Stomach smooth muscle (tissue), 2 donors: ENCODE measurements around the gene NR4A2.
"Not testable (repeated sequence)": the region's sequence is repeated elsewhere in the genome, so short reads cannot be mapped to it uniquely, and the experiment has no call there.

Experiments used
- H3K27ac ChIP-seq: one replicate; pipeline ENCODE4 v1.7.0; 2013; ENCODE audit warnings: mild to moderate bottlenecking, low read length, inconsistent platforms
- H3K27me3 ChIP-seq, 2 donors: one replicate each; pipeline ENCODE4 v1.7.0; 2013; ENCODE audit warnings: low read length in 2 of 2; ENCODE audit not compliant: insufficient read depth in 2 of 2, control insufficient read depth in 1 of 2
- H3K36me3 ChIP-seq, 2 donors: one replicate each; pipeline ENCODE4 v1.7.0; 2013; ENCODE audit warnings: low read length in 2 of 2; ENCODE audit not compliant: control insufficient read depth in 2 of 2, insufficient read depth in 2 of 2
- H3K4me1 ChIP-seq: one replicate; pipeline ENCODE4 v1.7.0; 2013; ENCODE audit warnings: low read length; ENCODE audit not compliant: control insufficient read depth, insufficient read depth
- H3K4me3 ChIP-seq, 2 donors: one replicate each; pipeline ENCODE4 v1.7.0; 2013; ENCODE audit warnings: low read length in 2 of 2
- H3K9ac ChIP-seq, 2 donors: one replicate each; pipeline ENCODE4 v1.7.0; 2013; ENCODE audit warnings: low read length in 2 of 2, mild to moderate bottlenecking in 1 of 2
- H3K9me3 ChIP-seq, 2 donors: one replicate each; pipeline ENCODE4 v1.7.0; 2013; ENCODE audit warnings: low read length in 2 of 2; ENCODE audit not compliant: control insufficient read depth in 2 of 2
- donor health status: healthy.
- donor health status: Pancreatic carcinoma.

Gene NR4A2

GRCh38 chr2:156319811-156320485, 12.6 kb downstream of the NR4A2 start:
- peaks cover 23 to 54% of the 10 kb centered on the region in 2 donors for H3K27me3 ChIP-seq
- peaks cover 19% of the 10 kb centered on the region for H3K4me1 ChIP-seq
- no peaks in the 10 kb centered on the region for H3K9me3 ChIP-seq
- H3K36me3 ChIP-seq, result no peaks in the 10 kb centered on the region
- no peak overlapping the region for H3K9ac ChIP-seq
- no peak overlapping the region for H3K27ac ChIP-seq
- H3K4me3 ChIP-seq, result peak overlapping the region; percentile 15 to 68

- Histone ChIP-seq H3K4me3 (no peak overlapping the region), H3K27ac (no peak overlapping the region), H3K36me3 (no peaks in the 10 kb centered on the region), H3K4me1 (peaks cover 15% of the 10 kb centered on the region), H3K9ac (no peak overlapping the region), H3K9me3 (no peaks in the 10 kb centered on the region), H3K27me3 (peaks cover 17 to 39% of the 10 kb centered on the region in 2 donors)
These were observed 14.9 kb downstream of the NR4A2 start for GRCh38 chr2:156317631-156318030.

- Histone ChIP-seq H3K4me3 (no peak overlapping the region), H3K27ac (no peak overlapping the region), H3K36me3 (no peaks in the 10 kb centered on the region), H3K9ac (no peak overlapping the region), H3K4me1 (no peaks in the 10 kb centered on the region), H3K9me3 (no peaks in the 10 kb centered on the region), H3K27me3 (peaks cover 0 to 4% of the 10 kb centered on the region in 2 donors)
These were observed 20.5 kb downstream of the NR4A2 start for GRCh38 chr2:156311976-156312375.

GRCh38 chr2:156310773-156311172, 21.7 kb downstream of the NR4A2 start:
- Histone ChIP-seq H3K4me3 (no peak overlapping the region), H3K9ac (no peak overlapping the region), H3K9me3 (no peaks in the 10 kb centered on the region), H3K36me3 (no peaks in the 10 kb centered on the region), H3K4me1 (no peaks in the 10 kb centered on the region), H3K27me3 (no peaks in the 10 kb centered on the region), H3K27ac (no peak overlapping the region)

GRCh38 chr2:156309917-156310316, 22.6 kb downstream of the NR4A2 start:
- no peaks in the 10 kb centered on the region for H3K4me1 ChIP-seq
- no peaks in the 10 kb centered on the region for H3K27me3 ChIP-seq
- no peak overlapping the region for H3K4me3 ChIP-seq
- no peaks in the 10 kb centered on the region for H3K36me3 ChIP-seq
- no peaks in the 10 kb centered on the region for H3K9me3 ChIP-seq
- H3K27ac ChIP-seq, result no peak overlapping the region
- no peak overlapping the region for H3K9ac ChIP-seq

GRCh38 chr2:156309167-156309566, 23.4 kb downstream of the NR4A2 start:
- Histone ChIP-seq H3K4me3 (no peak overlapping the region), H3K9me3 (no peaks in the 10 kb centered on the region), H3K4me1 (no peaks in the 10 kb centered on the region), H3K36me3 (no peaks in the 10 kb centered on the region), H3K27ac (no peak overlapping the region), H3K27me3 (no peaks in the 10 kb centered on the region), H3K9ac (no peak overlapping the region)

- Histone ChIP-seq H3K27me3 (no peaks in the 10 kb centered on the region), H3K9me3 (no peaks in the 10 kb centered on the region), H3K9ac (no peak overlapping the region), H3K4me3 (no peak overlapping the region), H3K27ac (no peak overlapping the region), H3K4me1 (no peaks in the 10 kb centered on the region), H3K36me3 (no peaks in the 10 kb centered on the region)
These were observed 25.7 kb downstream of the NR4A2 start for GRCh38 chr2:156306821-156307220.

GRCh38 chr2:156305121-156305520, 27.4 kb downstream of the NR4A2 start:
- H3K9ac ChIP-seq, result no peak overlapping the region
- H3K27ac ChIP-seq, result no peak overlapping the region
- H3K4me1 ChIP-seq, result no peaks in the 10 kb centered on the region
- no peak overlapping the region for H3K4me3 ChIP-seq
- no peaks in the 10 kb centered on the region for H3K27me3 ChIP-seq
- no peaks in the 10 kb centered on the region for H3K9me3 ChIP-seq
- no peaks in the 10 kb centered on the region for H3K36me3 ChIP-seq

- H3K9ac ChIP-seq, result no peak overlapping the region
- no peaks in the 10 kb centered on the region for H3K36me3 ChIP-seq
- H3K9me3 ChIP-seq, result no peaks in the 10 kb centered on the region
- H3K27me3 ChIP-seq, result no peaks in the 10 kb centered on the region
- no peak overlapping the region for H3K4me3 ChIP-seq
- H3K27ac ChIP-seq, result no peak overlapping the region
- H3K4me1 ChIP-seq, result no peaks in the 10 kb centered on the region
These were observed 32.2 kb downstream of the NR4A2 start for GRCh38 chr2:156300337-156300736.

GRCh38 chr2:156294945-156295580, 37.5 kb downstream of the NR4A2 start:
- H3K9ac ChIP-seq, result no peak overlapping the region
- H3K4me3 ChIP-seq, result no peak overlapping the region
- no peaks in the 10 kb centered on the region for H3K4me1 ChIP-seq
- H3K9me3 ChIP-seq, result no peaks in the 10 kb centered on the region
- H3K27me3 ChIP-seq, result no peaks in the 10 kb centered on the region
- H3K27ac ChIP-seq, result no peak overlapping the region
- no peaks in the 10 kb centered on the region for H3K36me3 ChIP-seq

- H3K4me1 ChIP-seq, H3K27ac ChIP-seq, H3K9me3 ChIP-seq, H3K27me3 ChIP-seq, H3K4me3 ChIP-seq, H3K36me3 ChIP-seq, H3K9ac ChIP-seq: not testable (repeated sequence)
These were observed 39.1 kb downstream of the NR4A2 start for GRCh38 chr2:156293382-156293781.
